Aorta (tissue), 5 donors: Measurements from ENCODE around the gene UGT3A2. TPM values are rescaled to one million over a fixed set of nuclear protein-coding genes. Genes with fewer than 3 reads are reported as not detected.
"Not testable (repeated sequence)": the region's sequence is repeated elsewhere in the genome, so short reads cannot be mapped to it uniquely, and the experiment has no call there.

Experiments used
- ATAC-seq: fragments of 200-7000 bp; cut with Tn5 transposase; one replicate; pipeline ENCODE4 v1.9.1; 2022; ENCODE audit warnings: moderate library complexity; ENCODE audit not compliant: low FRiP score
- DNase-seq, 2 donors: peaks; one replicate each; pipeline ENCODE4 v3.0.0-alpha.2; 2020
- H3K27ac ChIP-seq, 2 donors: one replicate each; pipeline ENCODE4 v1.5.1; 2013; ENCODE audit warnings: low read length in 2 of 2, mild to moderate bottlenecking in 2 of 2, moderate library complexity in 2 of 2, control low read depth in 1 of 2, inconsistent platforms in 1 of 2, low read depth in 1 of 2
- H3K27me3 ChIP-seq, 2 donors: one replicate each; pipeline ENCODE4 v1.6.1; 2013; ENCODE audit warnings: control low read depth in 1 of 2, low read length in 1 of 2, mild to moderate bottlenecking in 1 of 2, moderate library complexity in 1 of 2; ENCODE audit not compliant: insufficient read depth in 2 of 2, control insufficient read depth in 1 of 2
- H3K36me3 ChIP-seq, 2 donors: one replicate each; pipeline ENCODE4 v1.6.1; 2013; ENCODE audit warnings: control low read depth in 1 of 2, low read length in 1 of 2, mild to moderate bottlenecking in 1 of 2; ENCODE audit not compliant: insufficient read depth in 2 of 2, control insufficient read depth in 1 of 2
- H3K4me1 ChIP-seq, 2 donors: one replicate each; pipeline ENCODE4 v1.6.1; 2013; ENCODE audit warnings: low read length in 2 of 2, control low read depth in 1 of 2, mild to moderate bottlenecking in 1 of 2, moderate library complexity in 1 of 2; ENCODE audit not compliant: insufficient read depth in 2 of 2, control insufficient read depth in 1 of 2
- H3K4me3 ChIP-seq, 2 donors: one replicate each; pipeline ENCODE4 v1.5.1; 2013; ENCODE audit warnings: low read length in 2 of 2, control low read depth in 1 of 2, mild to moderate bottlenecking in 1 of 2
- H3K9me3 ChIP-seq: one replicate; pipeline ENCODE4 v1.6.1; 2013; ENCODE audit warnings: mild to moderate bottlenecking, low read length; ENCODE audit not compliant: control insufficient read depth
- WGBS, 2 donors: extraction: QIAGEN DNeasy Blood & Tissue Kit; methylation state at CpG; one replicate each; pipeline ENCODE4 v1.1.7; 2013; 5-methylcytosine and 5-hydroxymethylcytosine counted together
- intact Hi-C, 2 donors: fragments of 100-400 bp; cut with DNase I; formaldehyde crosslinking; loops; one replicate each; pipeline versions ENCODE4 v1.14.2 to v1.15.0; 2022
- polyA plus RNA-seq, 2 donors: library from polyadenylated mRNA; stranded (reverse); fragments of 200-250 nt; gene quantifications; one replicate each; pipeline ENCODE4 v1.2.3, GENCODE V29; 2013
- total RNA-seq, 2 donors: library from RNA; stranded (reverse); fragmentation: NEBNext Ultra II Directional; extraction: Animal tissue kit (Norgen Biotek cat#: 25700); gene quantifications; one replicate each; pipeline ENCODE4 v1.2.1, GENCODE V29; 2021
- donor health status: healthy with polysubstance abuse.
- donor health status: Bipolar disorder and iron deficiency.
- donor health status: DM: no; HTN: no; CAD: no.
- donor health status: DM: no; HTN: no; CAD: no.
- donor health status: DM: yes; HTN: yes; CAD: no.

The UGT3A2 gene
- total and polyA plus RNA-seq, 4 donors = not detected

- H3K4me1 ChIP-seq = no peaks in the 10 kb centered on the region
- H3K4me3 ChIP-seq = no peak overlapping the region
- peaks cover 1% of the 10 kb centered on the region for H3K9me3 ChIP-seq
- 73 to 79% methylated on average over 8 of the region's 8 CpGs for WGBS, 2 donors
- H3K27ac ChIP-seq = no peak overlapping the region
- ATAC-seq = no peak
- intact Hi-C loops = no loop called here
- no peak for DNase-seq
- no peaks in the 10 kb centered on the region for H3K36me3 ChIP-seq
- no peaks in the 10 kb centered on the region for H3K27me3 ChIP-seq
Observed at GRCh38 chr5:36027711-36028110, 39.0 kb downstream of the UGT3A2 start.

GRCh38 chr5:36026706-36027465 is 39.8 kb downstream of the UGT3A2 start:
- WGBS, 2 donors = 15 to 36% methylated on average over 6 of the region's 6 CpGs
- no peak overlapping the region for H3K4me3 ChIP-seq
- no peaks in the 10 kb centered on the region for H3K27me3 ChIP-seq
- ATAC-seq = no peak
- no peaks in the 10 kb centered on the region for H3K4me1 ChIP-seq
- no peak overlapping the region for H3K27ac ChIP-seq
- no peak for DNase-seq
- peaks cover 1% of the 10 kb centered on the region for H3K9me3 ChIP-seq
- intact Hi-C loops = no loop called here
- no peaks in the 10 kb centered on the region for H3K36me3 ChIP-seq

GRCh38 chr5:36022246-36022645 is 44.4 kb downstream of the UGT3A2 start:
- intact Hi-C loops, DNase-seq, H3K4me3 ChIP-seq, H3K4me1 ChIP-seq, H3K36me3 ChIP-seq, H3K27me3 ChIP-seq, H3K27ac ChIP-seq, ATAC-seq, H3K9me3 ChIP-seq: not testable (repeated sequence)
- WGBS, 2 donors = 64 to 66% methylated on average over 6 of the region's 6 CpGs

GRCh38 chr5:36019584-36019983 is 47.1 kb downstream of the UGT3A2 start:
- ATAC-seq, H3K9me3 ChIP-seq, H3K4me3 ChIP-seq, DNase-seq, H3K4me1 ChIP-seq, H3K27me3 ChIP-seq, H3K27ac ChIP-seq, H3K36me3 ChIP-seq, intact Hi-C loops: not testable (repeated sequence)
- 87 to 91% methylated on average over 5 of the region's 5 CpGs for WGBS, 2 donors

- intact Hi-C loops = no loop called here
Observed at GRCh38 chr5:36017622-36018021, 49.1 kb downstream of the UGT3A2 start.

GRCh38 chr5:36017004-36017403 is 49.7 kb downstream of the UGT3A2 start:
- ATAC-seq = no peak
- intact Hi-C loops = no loop called here
- DNase-seq = no peak
- Histone ChIP-seq H3K9me3 (peaks cover 8% of the 10 kb centered on the region), H3K27ac (no peak overlapping the region), H3K4me1 (no peaks in the 10 kb centered on the region), H3K36me3 (no peaks in the 10 kb centered on the region), H3K27me3 (no peaks in the 10 kb centered on the region), H3K4me3 (no peak overlapping the region)
- 73 to 82% methylated on average over 1 of the region's 1 CpG for WGBS, 2 donors

More at GRCh38 chr5:36017622-36018021, 49.1 kb downstream of the UGT3A2 start:
- DNase-seq (no peak), ATAC-seq (no peak)
- Histone ChIP-seq H3K27ac (no peak overlapping the region), H3K36me3 (no peaks in the 10 kb centered on the region), H3K27me3 (no peaks in the 10 kb centered on the region), H3K4me3 (no peak overlapping the region), H3K9me3 (peaks cover 8% of the 10 kb centered on the region), H3K4me1 (no peaks in the 10 kb centered on the region)
- 68 to 70% methylated on average over 5 of the region's 5 CpGs for WGBS, 2 donors

GRCh38 chr5:36013182-36013581 is 53.5 kb downstream of the UGT3A2 start:
- H3K27ac ChIP-seq = no peak overlapping the region
- peaks cover 8% of the 10 kb centered on the region for H3K9me3 ChIP-seq
- H3K36me3 ChIP-seq = no peaks in the 10 kb centered on the region
- no peaks in the 10 kb centered on the region for H3K4me1 ChIP-seq
- DNase-seq (no peak), ATAC-seq (no peak)
- no peaks in the 10 kb centered on the region for H3K27me3 ChIP-seq
- 71 to 76% methylated on average over 2 of the region's 2 CpGs for WGBS, 2 donors
- intact Hi-C loops = no loop called here
- no peak overlapping the region for H3K4me3 ChIP-seq

- intact Hi-C loops = no loop called here
- Histone ChIP-seq H3K4me3 (no peak overlapping the region), H3K36me3 (no peaks in the 10 kb centered on the region), H3K9me3 (peaks cover 6% of the 10 kb centered on the region), H3K4me1 (no peaks in the 10 kb centered on the region), H3K27me3 (no peaks in the 10 kb centered on the region), H3K27ac (no peak overlapping the region)
- DNase-seq (no peak), ATAC-seq (no peak)
- WGBS, 2 donors = 50 to 54% methylated on average over 1 of the region's 1 CpG
Observed at GRCh38 chr5:36009698-36010097, 57.0 kb downstream of the UGT3A2 start.

- no peak for DNase-seq
- no peaks in the 10 kb centered on the region for H3K27me3 ChIP-seq
Observed at GRCh38 chr5:36007366-36007765, 59.3 kb downstream of the UGT3A2 start.

More at GRCh38 chr5:36007366-36007765, 59.3 kb downstream of the UGT3A2 start:
- Histone ChIP-seq H3K4me1 (no peaks in the 10 kb centered on the region), H3K36me3 (no peaks in the 10 kb centered on the region), H3K27ac (no peak overlapping the region), H3K4me3 (no peak overlapping the region), H3K9me3 (peaks cover 2% of the 10 kb centered on the region)
- ATAC-seq = no peak
- intact Hi-C loops = no loop called here
